Testis (tissue), 3 donors: ENCODE measurements around the gene DIS3L2. TPM values are rescaled to one million over a fixed set of nuclear protein-coding genes. Genes with fewer than 3 reads are reported as not detected.

Source experiments
- DNase-seq: peaks from one replicate; pipeline ENCODE4 v3.0.0-alpha.2; 2019
- H3K27ac ChIP-seq, 2 donors: fragments of 200-600 bp; sonication (generic); one replicate each; pipeline ENCODE4 v1.5.1; 2019
- H3K27me3 ChIP-seq: fragments of 200-600 bp; sonication (generic); one replicate; pipeline ENCODE4 v1.5.1; 2019
- H3K36me3 ChIP-seq: fragments of 200-600 bp; sonication (generic); one replicate; pipeline ENCODE4 v1.5.1; 2017; ENCODE audit warnings: low read depth; ENCODE audit errors: missing control alignments
- H3K4me1 ChIP-seq: fragments of 200-600 bp; sonication (generic); one replicate; pipeline ENCODE4 v1.5.1; 2019
- H3K4me3 ChIP-seq, 2 donors: fragments of 200-600 bp; sonication (generic); one replicate each; pipeline ENCODE4 v1.5.1; 2017 to 2019
- H3K9me3 ChIP-seq: fragments of 200-600 bp; sonication (generic); one replicate; pipeline ENCODE4 v1.5.1; 2017
- POLR2A ChIP-seq: fragments of 450-650 bp; IDR thresholded peaks from one replicate; pipeline ENCODE4 v1.6.1; 2017; ENCODE audit warnings: antibody characterized with exemption, mild to moderate bottlenecking, moderate library complexity
- WGBS, 2 donors: methylation state at CpG; one replicate each; pipeline ENCODE4 v1.1.5; 2018; 5-methylcytosine and 5-hydroxymethylcytosine counted together
- intact Hi-C: fragments of 100-400 bp; cut with DNase I; formaldehyde crosslinking; loops from one replicate; pipeline ENCODE4 v1.15.1; 2023; ENCODE audit warnings: low total_unique reads
- polyA plus RNA-seq: library from polyadenylated mRNA; stranded (reverse); fragments of 350-450 nt; fragmentation: Illumina TruSeq; extraction: RNeasy Lipid Tissue Mini Kit (QIAGEN cat#74804); gene quantifications from one replicate; pipeline ENCODE4 v1.2.3, GENCODE V29; 2014; ENCODE audit warnings: low read depth, low replicate concordance; ENCODE audit not compliant: insufficient read depth
- total RNA-seq, 2 donors: library from RNA; depleted of rRNA; stranded (reverse); fragments of >200 nt; gene quantifications; one replicate each; pipeline ENCODE4 v1.2.3, GENCODE V29; 2016
- TF ChIP-seq, protein P1 (sequence below), 3 experiments: fragments of 450-650 bp in 2 of 3; fragments of 200-600 bp in 1 of 3; sonication (generic) in 1 of 3; IDR thresholded peaks; one replicate each; pipeline ENCODE4 v1.5.1; 2016 to 2019; ENCODE audit warnings: antibody characterized with exemption in 3 of 3, mild to moderate bottlenecking in 2 of 3, moderate library complexity in 1 of 3

DIS3L2 gene
- total and polyA plus RNA-seq, 3 donors from 2014 or later = 32.5 to 80.7 (median 70.4) TPM

DNA sequence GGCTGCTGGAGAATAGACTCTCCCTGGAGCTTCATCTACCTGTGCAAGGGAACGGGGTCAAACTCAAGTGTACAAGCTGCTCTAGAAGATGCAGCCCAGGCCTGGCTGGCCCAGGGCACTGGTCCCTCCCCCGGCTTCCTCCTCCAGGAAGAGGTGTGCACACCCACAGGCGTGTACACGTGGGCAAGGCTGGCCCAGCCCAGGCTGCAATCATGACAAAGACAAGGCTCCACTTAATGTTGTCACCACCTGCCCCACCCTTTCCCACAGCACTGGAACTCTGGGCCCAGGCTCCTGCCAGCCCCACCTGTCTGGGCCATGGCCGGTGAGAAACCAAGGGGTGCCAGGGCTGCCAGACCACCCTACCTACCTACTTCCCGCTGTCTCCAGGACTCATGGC is 387.4 kb downstream of the DIS3L2 start:
- H3K27me3 ChIP-seq = no peaks in the 10 kb centered on the region
- no peaks in the 10 kb centered on the region for H3K36me3 ChIP-seq
- no peaks in the 10 kb centered on the region for H3K9me3 ChIP-seq
- H3K27ac ChIP-seq = no peak overlapping the region
- H3K4me1 ChIP-seq = peaks cover 7% of the 10 kb centered on the region
- H3K4me3 ChIP-seq = no peak overlapping the region
- intact Hi-C loops = no loop called here
- 62 to 83% methylated on average over 2 to 4 of the region's 6 CpGs for WGBS, 2 donors
- no peak for DNase-seq
- TF ChIP-seq, protein P1, sequence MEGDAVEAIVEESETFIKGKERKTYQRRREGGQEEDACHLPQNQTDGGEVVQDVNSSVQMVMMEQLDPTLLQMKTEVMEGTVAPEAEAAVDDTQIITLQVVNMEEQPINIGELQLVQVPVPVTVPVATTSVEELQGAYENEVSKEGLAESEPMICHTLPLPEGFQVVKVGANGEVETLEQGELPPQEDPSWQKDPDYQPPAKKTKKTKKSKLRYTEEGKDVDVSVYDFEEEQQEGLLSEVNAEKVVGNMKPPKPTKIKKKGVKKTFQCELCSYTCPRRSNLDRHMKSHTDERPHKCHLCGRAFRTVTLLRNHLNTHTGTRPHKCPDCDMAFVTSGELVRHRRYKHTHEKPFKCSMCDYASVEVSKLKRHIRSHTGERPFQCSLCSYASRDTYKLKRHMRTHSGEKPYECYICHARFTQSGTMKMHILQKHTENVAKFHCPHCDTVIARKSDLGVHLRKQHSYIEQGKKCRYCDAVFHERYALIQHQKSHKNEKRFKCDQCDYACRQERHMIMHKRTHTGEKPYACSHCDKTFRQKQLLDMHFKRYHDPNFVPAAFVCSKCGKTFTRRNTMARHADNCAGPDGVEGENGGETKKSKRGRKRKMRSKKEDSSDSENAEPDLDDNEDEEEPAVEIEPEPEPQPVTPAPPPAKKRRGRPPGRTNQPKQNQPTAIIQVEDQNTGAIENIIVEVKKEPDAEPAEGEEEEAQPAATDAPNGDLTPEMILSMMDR (IDR thresholded peaks at IDR 0.05) = no peak
- TF ChIP-seq POLR2A = no peak

DNA sequence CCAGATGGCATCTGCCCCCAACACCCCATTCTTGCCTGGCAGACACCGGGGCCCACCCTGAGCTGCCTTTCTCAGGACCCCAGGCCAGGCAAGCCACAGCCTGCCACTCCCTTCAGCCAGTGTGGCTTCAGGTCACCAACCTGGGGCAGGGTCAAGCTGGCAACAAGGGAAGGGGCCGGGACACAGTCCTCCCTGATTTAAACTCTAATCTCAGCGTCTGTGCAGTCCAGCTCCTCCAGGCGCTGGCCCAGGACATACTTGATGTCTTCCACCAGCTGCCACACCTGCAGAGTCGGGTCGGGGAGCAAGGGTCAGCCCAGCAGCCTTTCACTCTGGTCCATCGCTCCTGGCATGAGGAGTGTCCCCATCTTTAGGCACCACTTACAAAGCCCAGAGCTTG is 388.0 kb downstream of the DIS3L2 start:
- WGBS, 2 donors = 61 to 97% methylated on average over 6 to 7 of the region's 7 CpGs
- Histone ChIP-seq H3K9me3 (no peaks in the 10 kb centered on the region), H3K4me3 (no peak overlapping the region), H3K4me1 (peaks cover 7% of the 10 kb centered on the region), H3K36me3 (no peaks in the 10 kb centered on the region), H3K27ac (no peak overlapping the region), H3K27me3 (no peaks in the 10 kb centered on the region)
- no peak for DNase-seq
- intact Hi-C loops = no loop called here
- TF ChIP-seq POLR2A = no peak
- TF ChIP-seq, protein P1 (IDR thresholded peaks at IDR 0.05) = no peak

DNA sequence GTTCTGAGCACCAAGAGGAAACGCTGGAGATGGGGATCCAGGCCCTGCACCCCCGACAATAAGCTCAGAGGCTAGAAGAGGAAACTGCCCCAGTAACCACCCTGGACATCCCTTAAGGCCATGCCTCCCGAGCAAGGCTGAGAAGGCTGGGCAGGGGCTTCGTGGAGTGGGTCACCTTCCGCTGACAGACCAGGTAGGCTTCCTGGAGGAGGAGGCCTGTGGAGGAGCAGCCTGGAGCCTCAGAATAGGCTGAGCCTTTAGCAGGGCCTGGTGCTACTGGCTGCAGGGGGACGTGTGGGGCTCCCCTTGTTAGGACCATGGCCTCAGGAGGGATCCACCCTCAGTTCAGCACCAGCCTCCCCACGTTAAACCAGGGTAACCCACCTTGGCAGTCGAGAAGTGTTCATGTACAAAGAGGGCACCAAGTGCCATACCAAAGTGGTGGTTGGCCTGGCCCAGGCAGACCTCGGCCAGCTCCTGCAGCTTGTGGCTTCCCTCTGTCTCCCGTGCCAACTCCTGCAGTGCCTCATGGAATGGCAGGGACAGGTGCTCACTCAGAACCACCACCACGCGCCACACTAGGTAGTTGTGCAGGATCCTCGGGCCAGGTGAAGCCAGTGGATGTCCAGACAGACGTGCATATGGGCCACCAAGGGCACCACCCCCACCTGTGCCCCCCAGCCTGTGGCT is 388.6 kb downstream of the DIS3L2 start:
- H3K9me3 ChIP-seq = no peaks in the 10 kb centered on the region
- intact Hi-C loops = no loop called here
- TF ChIP-seq POLR2A = no peak
- peaks cover 7% of the 10 kb centered on the region for H3K4me1 ChIP-seq
- WGBS, 2 donors = 66 to 75% methylated on average over 8 to 14 of the region's 14 CpGs
- no peak overlapping the region for H3K27ac ChIP-seq
- H3K36me3 ChIP-seq = no peaks in the 10 kb centered on the region
- no peak overlapping the region for H3K4me3 ChIP-seq
- no peak for DNase-seq
- no peaks in the 10 kb centered on the region for H3K27me3 ChIP-seq

DNA sequence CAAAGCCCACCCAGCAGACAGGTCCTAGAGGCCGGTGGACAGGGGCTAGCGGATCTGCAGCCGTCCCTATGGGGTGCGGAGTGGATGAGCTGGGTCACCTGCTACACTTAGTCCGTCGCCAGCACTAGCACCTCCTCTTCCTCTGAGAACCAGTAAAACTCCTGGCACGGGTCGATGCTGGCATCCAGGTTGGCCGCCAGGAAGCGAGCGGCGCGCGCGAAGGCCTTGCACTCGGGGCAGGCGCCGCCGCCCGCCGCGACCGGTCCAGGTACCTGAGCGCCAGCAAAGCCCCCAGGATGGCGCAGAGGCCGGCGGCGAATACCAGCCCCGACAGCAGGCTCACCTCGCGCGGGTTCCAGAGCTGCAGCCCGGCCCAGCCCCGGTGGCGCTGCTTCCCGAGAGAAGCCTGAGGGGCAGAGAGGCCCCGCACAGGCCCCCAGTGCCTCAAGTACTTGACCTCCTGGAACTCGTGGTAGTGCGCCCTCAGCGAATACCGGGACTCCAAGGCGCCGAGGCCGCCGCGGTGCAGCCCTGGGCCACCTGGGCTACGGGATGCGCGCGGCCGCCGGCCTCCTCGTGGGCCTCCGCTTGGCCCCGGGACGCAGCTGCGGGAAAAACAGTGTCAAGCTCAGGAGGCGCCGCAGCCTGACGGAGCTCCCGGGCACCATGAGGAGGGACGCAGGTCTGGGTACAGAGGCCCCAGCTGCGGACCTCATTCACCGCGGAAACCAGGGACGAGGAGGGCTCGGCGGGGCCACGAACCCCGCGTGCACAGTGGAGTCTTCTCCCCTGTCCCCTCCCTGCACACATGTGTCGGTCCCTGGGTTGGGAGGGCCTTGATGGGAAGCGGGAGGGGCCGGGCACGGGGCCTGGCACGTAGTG is 389.5 kb downstream of the DIS3L2 start:
- H3K36me3 ChIP-seq = no peaks in the 10 kb centered on the region
- intact Hi-C loops = no loop called here
- H3K27me3 ChIP-seq = no peaks in the 10 kb centered on the region
- TF ChIP-seq, protein P1 (IDR thresholded peaks at IDR 0.05) = no peak
- TF ChIP-seq POLR2A = no peak
- no peak for DNase-seq
- H3K27ac ChIP-seq = no peak overlapping the region
- no peaks in the 10 kb centered on the region for H3K9me3 ChIP-seq
- WGBS, 2 donors = 10 to 13% methylated on average over 29 to 65 of the region's 76 CpGs
- peak overlapping the region in 1 of 2 donors; percentile 18 for H3K4me3 ChIP-seq
- H3K4me1 ChIP-seq = peaks cover 7% of the 10 kb centered on the region

DNA sequence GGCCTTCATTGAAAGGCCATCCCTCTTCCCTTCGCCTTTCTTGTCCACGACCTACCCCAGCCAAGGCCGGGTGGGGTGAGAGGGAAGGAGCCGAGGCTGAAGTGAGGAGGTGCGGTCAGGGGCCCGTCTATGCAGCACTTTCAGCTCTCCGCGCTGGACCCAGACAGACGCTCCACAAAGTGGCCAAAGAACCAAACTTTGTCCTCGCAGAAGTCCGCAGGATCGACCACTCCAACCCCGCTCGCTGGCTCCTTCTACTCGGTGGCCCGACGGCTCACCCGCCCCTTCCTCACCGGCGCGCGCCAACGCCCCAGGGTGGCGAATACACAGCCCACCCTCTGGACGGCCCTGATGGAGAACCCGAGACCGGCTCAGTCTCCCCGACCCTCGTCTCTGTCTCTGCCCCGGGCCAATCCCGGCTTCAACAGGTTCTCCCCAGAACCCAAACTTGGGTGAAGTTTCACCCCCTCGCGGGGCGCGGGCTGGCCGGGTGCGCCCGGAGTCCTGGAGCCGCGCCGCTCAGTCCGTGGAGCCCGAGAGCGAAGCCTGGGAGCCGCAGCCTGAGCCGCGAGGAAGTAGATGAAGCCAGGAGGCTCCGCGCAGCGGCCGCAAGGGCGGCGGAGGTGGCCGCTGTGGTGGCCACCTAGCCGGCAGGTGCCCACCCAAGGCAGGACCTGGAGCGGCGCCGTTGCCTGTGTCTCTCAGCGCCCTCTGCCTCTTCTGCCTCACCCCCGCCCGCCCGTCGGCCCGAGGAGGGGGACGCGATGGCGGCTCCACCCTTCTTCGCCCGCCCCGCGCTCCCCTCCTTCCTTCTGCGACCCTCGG is 390.4 kb downstream of the DIS3L2 start:
- peak overlapping the region in 1 of 2 donors; percentile 38 for H3K4me3 ChIP-seq
- TF ChIP-seq POLR2A = no peak
- TF ChIP-seq, protein P1 (IDR thresholded peaks at IDR 0.05) = no peak
- DNase-seq = no peak

More for the DNA sequence above, 390.4 kb downstream of the DIS3L2 start:
- 10 to 14% methylated on average over 26 to 70 of the region's 73 CpGs for WGBS, 2 donors
- Histone ChIP-seq H3K36me3 (no peaks in the 10 kb centered on the region), H3K4me1 (peaks cover 7% of the 10 kb centered on the region), H3K9me3 (no peaks in the 10 kb centered on the region), H3K27me3 (no peaks in the 10 kb centered on the region), H3K27ac (no peak overlapping the region)
- intact Hi-C loops = no loop called here
